22Rv1 (cell line): ENCODE data around the gene TTLL9.

ENCODE experiments used
- CTCF ChIP-seq: fragments of 450-650 bp; IDR thresholded peaks from 2 replicates; pipeline ENCODE4 v1.5.1; 2017; ENCODE audit warnings: mild to moderate bottlenecking
- ZFX ChIP-seq: fragments of 450-650 bp; IDR thresholded peaks from 2 replicates; pipeline ENCODE4 v1.6.1; 2017; ENCODE audit warnings: antibody characterized with exemption, borderline replicate concordance

GRCh38 chr20:31824125-31824485 is 46.3 kb upstream of the TTLL9 start:
- TF ChIP-seq CTCF (no peak), ZFX (no peak)
